HG03378 (cell line): ENCODE measurements around the gene FHIT.

ENCODE experiments used
- ATAC-seq: cut with Tn5 transposase; IDR thresholded peaks from one replicate; pipeline ENCODE4 v1.9.1; 2021; ENCODE audit warnings: mild to moderate bottlenecking, moderate library complexity; ENCODE audit not compliant: unreplicated experiment

FHIT gene

GRCh38 chr3:60036803-60037202 is 1214.4 kb downstream of the FHIT start:
- no peak for ATAC-seq

GRCh38 chr3:60033901-60034453 is 1217.3 kb downstream of the FHIT start:
- ATAC-seq, result no peak

- ATAC-seq, result no peak
Measured at GRCh38 chr3:60030982-60031381, 1220.3 kb downstream of the FHIT start.

- no peak for ATAC-seq
Measured at GRCh38 chr3:60028233-60028632, 1223.0 kb downstream of the FHIT start.

- ATAC-seq, result no peak
Measured at GRCh38 chr3:60027335-60027734, 1223.9 kb downstream of the FHIT start.

- no peak for ATAC-seq
Measured at GRCh38 chr3:60025096-60026050, 1225.9 kb downstream of the FHIT start.

- no peak for ATAC-seq
Measured at GRCh38 chr3:60024400-60024799, 1226.9 kb downstream of the FHIT start.

GRCh38 chr3:60023189-60023588 is 1228.1 kb downstream of the FHIT start:
- no peak for ATAC-seq

- ATAC-seq, result peak; percentile 76
Measured at GRCh38 chr3:60017631-60018030, 1233.6 kb downstream of the FHIT start.

GRCh38 chr3:60015032-60015705 is 1236.1 kb downstream of the FHIT start:
- no peak for ATAC-seq

- no peak for ATAC-seq
Measured at GRCh38 chr3:60013241-60013640, 1238.0 kb downstream of the FHIT start.

- ATAC-seq, result no peak
Measured at GRCh38 chr3:60011218-60011617, 1240.0 kb downstream of the FHIT start.

GRCh38 chr3:60010781-60011180 is 1240.5 kb downstream of the FHIT start:
- ATAC-seq, result peak; percentile 95

GRCh38 chr3:60009931-60010478 is 1241.2 kb downstream of the FHIT start:
- ATAC-seq, result no peak

- ATAC-seq, result no peak
Measured at GRCh38 chr3:60001369-60001768, 1249.9 kb downstream of the FHIT start.

GRCh38 chr3:60000311-60001105 is 1250.7 kb downstream of the FHIT start:
- ATAC-seq, result no peak

- ATAC-seq, result no peak
Measured at GRCh38 chr3:59998058-59998457, 1253.2 kb downstream of the FHIT start.

GRCh38 chr3:59997583-59997982 is 1253.7 kb downstream of the FHIT start:
- ATAC-seq, result no peak

GRCh38 chr3:59996056-59996455 is 1255.2 kb downstream of the FHIT start:
- no peak for ATAC-seq

- no peak for ATAC-seq
Measured at GRCh38 chr3:59995563-59995962, 1255.7 kb downstream of the FHIT start.
